Neural cell (in vitro differentiated cells): ENCODE results near the gene VPS39. TPM values are rescaled to one million over a fixed set of nuclear protein-coding genes. Genes with fewer than 3 reads are reported as not detected.

Experiments
- H2AFZ ChIP-seq: fragments of 200-600, 300-800 bp; sonication (generic), shearing (Covaris generic); 2 replicates; pipeline ENCODE4 v1.6.0; 2014; ENCODE audit warnings: low read depth, mild to moderate bottlenecking, antibody characterized with exemption, low read length, moderate library complexity
- H3F3A ChIP-seq: fragments of 200-600 bp; shearing (Covaris generic); 2 replicates; pipeline ENCODE4 v1.6.1; 2016; ENCODE audit warnings: mild to moderate bottlenecking, moderate library complexity, mixed read lengths, antibody characterized with exemption, low read length; ENCODE audit not compliant: insufficient read depth, poor library complexity, severe bottlenecking
- H3K27ac ChIP-seq: fragments of 200-600, 300-800 bp; sonication (generic), shearing (Covaris generic); 2 replicates; pipeline ENCODE4 v1.5.1; 2014; ENCODE audit warnings: mild to moderate bottlenecking, low read length, moderate library complexity
- H3K27me3 ChIP-seq: fragments of 300-800, 200-600 bp; sonication (generic), shearing (Covaris generic); 2 replicates; pipeline ENCODE4 v1.6.0; 2014; ENCODE audit warnings: mild to moderate bottlenecking, low read depth, low read length, moderate library complexity; ENCODE audit not compliant: insufficient read depth
- H3K36me3 ChIP-seq: fragments of 300-800, 200-600 bp; sonication (generic), shearing (Covaris generic); 2 replicates; pipeline ENCODE4 v1.5.1; 2014; ENCODE audit warnings: mild to moderate bottlenecking, antibody characterized with exemption, low read length, moderate library complexity; ENCODE audit not compliant: insufficient read depth
- H3K4me2 ChIP-seq: fragments of 300-800, 200-600 bp; sonication (generic), shearing (Covaris generic); 2 replicates; pipeline ENCODE4 v1.6.0; 2014; ENCODE audit warnings: mild to moderate bottlenecking, low read length
- H3K4me3 ChIP-seq: fragments of 300-800, 200-600 bp; sonication (generic), shearing (Covaris generic); 2 replicates; pipeline ENCODE4 v1.5.1; 2014; ENCODE audit warnings: mild to moderate bottlenecking, low read length, moderate library complexity
- H3K79me2 ChIP-seq: fragments of 200-600 bp; shearing (Covaris generic); replicated peaks from 2 replicates; pipeline ENCODE4 v1.6.0; 2014; ENCODE audit warnings: mild to moderate bottlenecking, low read length, moderate library complexity; ENCODE audit not compliant: insufficient read depth
- H3K9ac ChIP-seq: fragments of 300-800, 200-600 bp; sonication (generic), shearing (Covaris generic); 2 replicates; pipeline ENCODE4 v1.6.1; 2016; ENCODE audit warnings: mild to moderate bottlenecking, low read length, mixed read lengths
- H3K9me2 ChIP-seq: fragments of 200-600 bp; shearing (Covaris generic); 2 replicates; pipeline ENCODE4 v1.6.1; 2016; ENCODE audit warnings: mild to moderate bottlenecking, low read length, mixed read lengths; ENCODE audit not compliant: insufficient read depth
- H3K9me3 ChIP-seq: fragments of 200-600, 300-800 bp; sonication (generic), shearing (Covaris generic); 2 replicates; pipeline ENCODE4 v1.6.1; 2016; ENCODE audit warnings: mild to moderate bottlenecking, mixed run types, low read length, moderate library complexity, mixed read lengths
- H4K20me1 ChIP-seq: fragments of 200-600 bp; shearing (Covaris generic); 2 replicates; pipeline ENCODE4 v1.6.1; 2016; ENCODE audit warnings: mild to moderate bottlenecking, mixed run types; ENCODE audit not compliant: insufficient read depth
- CTCF ChIP-seq: fragments of 450-650 bp; IDR thresholded peaks from 2 replicates; pipeline ENCODE4 v1.5.1; 2014; ENCODE audit warnings: antibody characterized with exemption, mild to moderate bottlenecking, moderate library complexity; ENCODE audit not compliant: poor library complexity, severe bottlenecking
- EP300 ChIP-seq: fragments of 450-650 bp; conservative IDR thresholded peaks from 2 replicates; pipeline ENCODE4 v1.6.1; 2014; ENCODE audit warnings: antibody characterized with exemption, mild to moderate bottlenecking, moderate library complexity; ENCODE audit not compliant: poor library complexity, severe bottlenecking
- EZH2 ChIP-seq: fragments of 200-600, 300-800 bp; shearing (Covaris generic), sonication (generic); IDR thresholded peaks from 2 replicates; pipeline ENCODE4 v1.6.1; 2014; ENCODE audit warnings: antibody characterized with exemption, low read length, borderline replicate concordance, mild to moderate bottlenecking; ENCODE audit not compliant: insufficient read depth, poor library complexity, severe bottlenecking
- MXI1 ChIP-seq: fragments of 450-650 bp; conservative IDR thresholded peaks from 2 replicates; pipeline ENCODE4 v1.6.1; 2014; ENCODE audit warnings: antibody characterized with exemption, mild to moderate bottlenecking; ENCODE audit not compliant: poor library complexity, severe bottlenecking
- POLR2AphosphoS5 ChIP-seq: IDR thresholded peaks from 2 replicates; pipeline ENCODE4 v1.6.1; 2012
- RAD21 ChIP-seq: fragments of 450-650 bp; conservative IDR thresholded peaks from 2 replicates; pipeline ENCODE4 v1.6.1; 2014; ENCODE audit warnings: antibody characterized with exemption, mild to moderate bottlenecking, moderate library complexity
- REST ChIP-seq: IDR thresholded peaks from 2 replicates; pipeline ENCODE4 v1.6.1; 2012; ENCODE audit warnings: borderline replicate concordance
- SMC3 ChIP-seq: fragments of 450-650 bp; conservative IDR thresholded peaks from 2 replicates; pipeline ENCODE4 v1.6.1; 2014; ENCODE audit warnings: antibody characterized with exemption, mild to moderate bottlenecking, moderate library complexity; ENCODE audit not compliant: poor library complexity
- TAF1 ChIP-seq: IDR thresholded peaks from 2 replicates; pipeline ENCODE4 v1.6.1; 2012; ENCODE audit warnings: low read depth
- polyA plus RNA-seq: library from polyadenylated mRNA; depleted of rRNA; stranded (reverse); fragments of >200 nt; gene quantifications from 2 replicates; pipeline ENCODE4 v1.2.3, GENCODE V29; 2014

VPS39 gene
- polyA plus RNA-seq, 1 donor from 2014 or later, result 59.9 TPM

GRCh38 chr15:42128476-42128875 lies 79.6 kb downstream of the VPS39 start:
- Histone ChIP-seq H3K36me3 (no peaks in the 10 kb centered on the region), H3F3A (no peaks in the 10 kb centered on the region), H4K20me1 (no peaks in the 10 kb centered on the region), H3K9ac (no peak overlapping the region), H3K27ac (no peak overlapping the region), H3K9me2 (no peaks in the 10 kb centered on the region), H3K27me3 (no peaks in the 10 kb centered on the region), H3K4me3 (no peak overlapping the region), H3K9me3 (no peaks in the 10 kb centered on the region), H2AFZ (no peak overlapping the region), H3K79me2 (no peaks in the 10 kb centered on the region), H3K4me2 (no peak overlapping the region)
- TF ChIP-seq POLR2AphosphoS5, result no peak
- no peak for TF ChIP-seq TAF1
- no peak for TF ChIP-seq MXI1
- TF ChIP-seq RAD21, result no peak
- no peak for TF ChIP-seq REST
- no peak for TF ChIP-seq CTCF
- TF ChIP-seq EP300, result no peak
- TF ChIP-seq SMC3, result no peak
- TF ChIP-seq EZH2, result no peak

GRCh38 chr15:42123546-42123945 lies 84.6 kb downstream of the VPS39 start:
- Histone ChIP-seq H3K9me3 (no peaks in the 10 kb centered on the region), H3K27me3 (no peaks in the 10 kb centered on the region), H3F3A (no peaks in the 10 kb centered on the region), H3K79me2 (no peaks in the 10 kb centered on the region), H2AFZ (no peak overlapping the region), H3K27ac (no peak overlapping the region), H3K9ac (no peak overlapping the region), H3K36me3 (no peaks in the 10 kb centered on the region), H4K20me1 (no peaks in the 10 kb centered on the region), H3K4me3 (no peak overlapping the region), H3K9me2 (no peaks in the 10 kb centered on the region), H3K4me2 (no peak overlapping the region)
- TF ChIP-seq SMC3, result no peak
- no peak for TF ChIP-seq EZH2
- TF ChIP-seq RAD21, result no peak
- no peak for TF ChIP-seq POLR2AphosphoS5

GRCh38 chr15:42121682-42122081 lies 86.4 kb downstream of the VPS39 start:
- no peak overlapping the region for H3K9ac ChIP-seq
- no peaks in the 10 kb centered on the region for H3K79me2 ChIP-seq
- no peaks in the 10 kb centered on the region for H3F3A ChIP-seq
- H3K27me3 ChIP-seq, result no peaks in the 10 kb centered on the region
- no peaks in the 10 kb centered on the region for H3K9me2 ChIP-seq
- H2AFZ ChIP-seq, result no peak overlapping the region
- no peak overlapping the region for H3K4me3 ChIP-seq
- no peaks in the 10 kb centered on the region for H3K9me3 ChIP-seq
- H3K27ac ChIP-seq, result no peak overlapping the region
- H3K36me3 ChIP-seq, result no peaks in the 10 kb centered on the region
- TF ChIP-seq EP300, result no peak
- TF ChIP-seq TAF1, result no peak
- no peak for TF ChIP-seq RAD21
- TF ChIP-seq EZH2, result no peak
- TF ChIP-seq MXI1, result no peak
- no peak for TF ChIP-seq CTCF
- no peaks in the 10 kb centered on the region for H4K20me1 ChIP-seq
- H3K4me2 ChIP-seq, result no peak overlapping the region
